Astrocyte of the spinal cord (primary cell): ENCODE results near the gene USPL1.
A peak's percentile ranks its signal among the peaks of the same experiment; 100 is the strongest.

Experiments
- DNase-seq: peaks from one replicate; pipeline ENCODE4 v3.0.0; 2011; ENCODE audit warnings: low read depth, low spot score
- H3K4me3 ChIP-seq: 2 replicates; pipeline ENCODE4 v1.5.1; 2011; ENCODE audit warnings: low read depth, mild to moderate bottlenecking, low read length, moderate library complexity
- CTCF ChIP-seq: IDR thresholded peaks from 2 replicates; pipeline ENCODE4 v1.5.1; 2012; ENCODE audit warnings: low read depth, mild to moderate bottlenecking, low read length, inconsistent platforms
- in situ Hi-C: cut with HindIII; loops from 2 replicates; pipeline ENCODE4 v1.10.0; 2017; ENCODE audit warnings: low sequenced_read_pairs

The USPL1 gene

GRCh38 chr13:30697177-30697953, 79.6 kb downstream of the USPL1 start:
- in situ Hi-C loops = no loop called here
- DNase-seq = no peak
- no peak for TF ChIP-seq CTCF
- no peak overlapping the region for H3K4me3 ChIP-seq

GRCh38 chr13:30697996-30698401, 80.3 kb downstream of the USPL1 start:
- DNase-seq = peak; percentile 90
- H3K4me3 ChIP-seq = no peak overlapping the region
- in situ Hi-C loops = no loop called here
- TF ChIP-seq CTCF = no peak

- no peak for DNase-seq
- H3K4me3 ChIP-seq = no peak overlapping the region
- in situ Hi-C loops = no loop called here
- TF ChIP-seq CTCF = no peak
These were observed 80.8 kb downstream of the USPL1 start for GRCh38 chr13:30698488-30699005.

- in situ Hi-C loops = no loop called here
- TF ChIP-seq CTCF = no peak
These were observed 82.6 kb downstream of the USPL1 start for GRCh38 chr13:30700364-30700763.

GRCh38 chr13:30702006-30702405, 84.3 kb downstream of the USPL1 start:
- peak; percentile 14 for TF ChIP-seq CTCF
- DNase-seq = no peak
- no peak overlapping the region for H3K4me3 ChIP-seq
- in situ Hi-C loops = no loop called here

More at GRCh38 chr13:30700364-30700763, 82.6 kb downstream of the USPL1 start:
- DNase-seq = no peak
- no peak overlapping the region for H3K4me3 ChIP-seq

GRCh38 chr13:30704596-30704995, 86.9 kb downstream of the USPL1 start:
- no peak overlapping the region for H3K4me3 ChIP-seq
- in situ Hi-C loops = no loop called here
- no peak for DNase-seq
- no peak for TF ChIP-seq CTCF
